HEK293 (cell line): Measurements from ENCODE around the gene EHD3.

Experiments used
- CTCF ChIA-PET: fragments of 350-600 bp; formaldehyde crosslinking; extraction: SDS; loops from one replicate; lab custom pipeline; 2021; ENCODE audit warnings: antibody characterized with exemption; lab: Yijun Ruan, JAX
- POLR2A ChIA-PET: fragments of 300-600 bp; formaldehyde crosslinking; extraction: SDS; loops from one replicate; lab custom pipeline; 2020; ENCODE audit warnings: antibody characterized with exemption, inconsistent platforms; lab: Yijun Ruan, JAX
- H3K27ac ChIP-seq: fragments of 200-500 bp; sonication (Bioruptor generic); 2 replicates; pipeline ENCODE4 v1.5.1; 2014; ENCODE audit warnings: low read depth, low read length, control low read depth, inconsistent platforms; ENCODE audit errors: extremely low read depth
- H3K36me3 ChIP-seq, 2 experiments: fragments of 200-500 bp in 1 of 2; sonication (Bioruptor generic) in 1 of 2; 1 replicate in 1 of 2; 2 replicates in 1 of 2; pipeline ENCODE4 v1.5.1; 2014 to 2017; ENCODE audit warnings: inconsistent platforms in 2 of 2, low read length in 2 of 2; ENCODE audit not compliant: control insufficient read depth in 2 of 2, insufficient read depth in 1 of 2
- H3K4me1 ChIP-seq: fragments of 200-500 bp; sonication (Bioruptor generic); 2 replicates; pipeline ENCODE4 v1.5.1; 2014; ENCODE audit warnings: mild to moderate bottlenecking, low read length, inconsistent platforms; ENCODE audit not compliant: control insufficient read depth, insufficient read depth
- H3K4me3 ChIP-seq: 2 replicates; pipeline ENCODE4 v1.5.1; 2011; ENCODE audit warnings: low read depth, mild to moderate bottlenecking, control low read depth, low read length, moderate library complexity
- H3K9me3 ChIP-seq: fragments of 200-500 bp; sonication (Bioruptor generic); 2 replicates; pipeline ENCODE4 v1.5.1; 2014; ENCODE audit warnings: low read depth, low read length, inconsistent platforms; ENCODE audit not compliant: control insufficient read depth, insufficient read depth
- GLI2 ChIP-seq: fragments of 450-650 bp; formaldehyde crosslinking; IDR thresholded peaks from 2 replicates; pipeline ENCODE4; 2017; ENCODE audit warnings: missing biosample characterization, missing genetic modification characterization, low read depth, borderline replicate concordance
- KLF16 ChIP-seq: fragments of 450-650 bp; formaldehyde crosslinking; IDR thresholded peaks from 2 replicates; pipeline ENCODE4 v1.5.1; 2017; ENCODE audit warnings: missing biosample characterization, missing genetic modification characterization
- MYNN ChIP-seq: fragments of 450-650 bp; formaldehyde crosslinking; IDR thresholded peaks from 2 replicates; pipeline ENCODE4 v1.5.1; 2016; ENCODE audit warnings: missing biosample characterization, missing genetic modification characterization, borderline replicate concordance
- PRDM1 ChIP-seq: fragments of 450-650 bp; formaldehyde crosslinking; IDR thresholded peaks from 2 replicates; pipeline ENCODE4; 2016; ENCODE audit warnings: missing biosample characterization, missing genetic modification characterization
- SALL2 ChIP-seq: fragments of 450-650 bp; formaldehyde crosslinking; IDR thresholded peaks from 2 replicates; pipeline ENCODE4 v1.5.0; 2017; ENCODE audit warnings: missing biosample characterization, mild to moderate bottlenecking, missing genetic modification characterization, borderline replicate concordance
- SP3 ChIP-seq: fragments of 450-650 bp; formaldehyde crosslinking; IDR thresholded peaks from 2 replicates; pipeline ENCODE4 v1.5.1; 2016; ENCODE audit warnings: missing biosample characterization, missing genetic modification characterization
- SP7 ChIP-seq: fragments of 450-650 bp; formaldehyde crosslinking; IDR thresholded peaks from 2 replicates; pipeline ENCODE4 v1.5.1; 2016; ENCODE audit warnings: missing biosample characterization, missing genetic modification characterization
- ZBTB21 ChIP-seq: fragments of 450-650 bp; formaldehyde crosslinking; IDR thresholded peaks from 2 replicates; pipeline ENCODE4 v1.5.1; 2017; ENCODE audit warnings: missing biosample characterization, missing genetic modification characterization
- ZBTB44 ChIP-seq: fragments of 450-650 bp; IDR thresholded peaks from 2 replicates; pipeline ENCODE4 v1.5.1; 2018; ENCODE audit warnings: missing biosample characterization, mild to moderate bottlenecking, missing genetic modification characterization
- ZBTB48 ChIP-seq: fragments of 450-650 bp; formaldehyde crosslinking; IDR thresholded peaks from 2 replicates; pipeline ENCODE4 v1.5.1; 2016; ENCODE audit warnings: missing biosample characterization, missing genetic modification characterization
- ZBTB8A ChIP-seq: fragments of 450-650 bp; formaldehyde crosslinking; IDR thresholded peaks from 2 replicates; pipeline ENCODE4 v1.5.1; 2016; ENCODE audit warnings: missing biosample characterization, missing genetic modification characterization
- ZFP69B ChIP-seq: fragments of 450-650 bp; formaldehyde crosslinking; IDR thresholded peaks from 2 replicates; pipeline ENCODE4 v1.5.1; 2016; ENCODE audit warnings: missing biosample characterization, missing genetic modification characterization
- ZNF223 ChIP-seq: fragments of 450-650 bp; formaldehyde crosslinking; IDR thresholded peaks from 2 replicates; pipeline ENCODE4 v1.5.1; 2016; ENCODE audit warnings: missing biosample characterization, missing genetic modification characterization
- ZNF24 ChIP-seq: fragments of 450-650 bp; formaldehyde crosslinking; IDR thresholded peaks from 2 replicates; pipeline ENCODE4 v1.5.1; 2016; ENCODE audit warnings: missing biosample characterization, missing genetic modification characterization
- ZNF266 ChIP-seq: fragments of 450-650 bp; formaldehyde crosslinking; IDR thresholded peaks from 2 replicates; pipeline ENCODE4 v1.5.1; 2016; ENCODE audit warnings: missing biosample characterization, missing genetic modification characterization, low read depth
- ZNF324 ChIP-seq: fragments of 450-650 bp; formaldehyde crosslinking; IDR thresholded peaks from 2 replicates; pipeline ENCODE4 v1.5.1; 2016; ENCODE audit warnings: missing biosample characterization, missing genetic modification characterization
- ZNF416 ChIP-seq: fragments of 450-650 bp; formaldehyde crosslinking; IDR thresholded peaks from 2 replicates; pipeline ENCODE4 v1.5.1; 2016; ENCODE audit warnings: missing biosample characterization, missing genetic modification characterization
- ZNF473 ChIP-seq: fragments of 450-650 bp; formaldehyde crosslinking; IDR thresholded peaks from 2 replicates; pipeline ENCODE4 v1.5.1; 2017; ENCODE audit warnings: missing biosample characterization, missing genetic modification characterization
- ZNF521 ChIP-seq: fragments of 450-650 bp; formaldehyde crosslinking; IDR thresholded peaks from 2 replicates; pipeline ENCODE4 v1.5.1; 2017; ENCODE audit warnings: missing biosample characterization, mild to moderate bottlenecking, missing genetic modification characterization
- ZNF561 ChIP-seq: fragments of 450-650 bp; IDR thresholded peaks from 2 replicates; pipeline ENCODE4 v1.5.1; 2018; ENCODE audit warnings: missing biosample characterization, missing genetic modification characterization, borderline replicate concordance
- ZNF654 ChIP-seq: fragments of 450-650 bp; formaldehyde crosslinking; IDR thresholded peaks from 2 replicates; pipeline ENCODE4 v1.5.1; 2016; ENCODE audit warnings: low read depth, missing biosample characterization, missing genetic modification characterization
- ZNF747 ChIP-seq: fragments of 450-650 bp; formaldehyde crosslinking; IDR thresholded peaks from 2 replicates; pipeline ENCODE4 v1.5.1; 2016; ENCODE audit warnings: missing biosample characterization, missing genetic modification characterization
- ZNF768 ChIP-seq: fragments of 450-650 bp; formaldehyde crosslinking; IDR thresholded peaks from 2 replicates; pipeline ENCODE4 v1.5.1; 2018; ENCODE audit warnings: missing biosample characterization, mild to moderate bottlenecking, missing genetic modification characterization
- ZNF776 ChIP-seq: fragments of 450-650 bp; formaldehyde crosslinking; IDR thresholded peaks from 2 replicates; pipeline ENCODE4 v1.5.0; 2017; ENCODE audit warnings: missing biosample characterization, missing genetic modification characterization, borderline replicate concordance
- ZNF777 ChIP-seq: fragments of 450-650 bp; formaldehyde crosslinking; IDR thresholded peaks from 2 replicates; pipeline ENCODE4 v1.5.1; 2017; ENCODE audit warnings: missing biosample characterization, missing genetic modification characterization, borderline replicate concordance
- TF ChIP-seq, protein P1 (sequence below): fragments of 450-650 bp; formaldehyde crosslinking; IDR thresholded peaks from 2 replicates; pipeline ENCODE4 v1.5.1; 2016; ENCODE audit warnings: missing biosample characterization, missing genetic modification characterization, low read depth
- TF ChIP-seq, protein P2 (sequence below): fragments of 450-650 bp; formaldehyde crosslinking; IDR thresholded peaks from 2 replicates; pipeline ENCODE4 v1.5.1; 2016; ENCODE audit warnings: missing biosample characterization, missing genetic modification characterization
- TF ChIP-seq, protein P3 (sequence below): fragments of 450-650 bp; formaldehyde crosslinking; optimal IDR thresholded peaks from 2 replicates; pipeline ENCODE3; 2016; ENCODE audit warnings: missing biosample characterization, mild to moderate bottlenecking, missing genetic modification characterization

The EHD3 gene

DNA sequence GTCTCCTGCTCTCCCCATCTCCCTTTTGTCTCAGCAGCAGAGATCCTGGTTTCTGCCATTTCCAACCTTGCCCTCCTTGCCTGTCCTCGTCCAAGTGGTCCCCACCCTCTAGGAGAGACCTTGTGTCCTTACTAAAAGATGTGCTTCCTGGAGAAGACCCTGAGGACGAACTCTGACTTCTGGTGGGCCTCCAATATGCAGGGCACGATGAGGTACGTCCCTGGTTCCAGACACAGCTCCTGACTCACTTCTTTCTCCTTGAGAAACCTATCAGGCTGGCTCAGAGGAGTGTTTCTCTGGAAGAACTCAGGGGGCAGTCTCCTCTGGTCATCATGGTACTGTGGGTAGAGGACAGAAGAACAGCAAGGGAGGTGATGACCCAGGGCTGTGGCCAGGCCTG is 44.8 kb upstream of the EHD3 start:
- ChIA-PET POLR2A (interaction anchor here (0.6 kb wide), 1 partner anchor 1166 kb away, joined by 3 read pairs; no protein-coding TSS in a partner anchor), CTCF (interaction anchor here (0.8 kb wide), 1 partner anchor 14 kb away, joined by 3 read pairs; no protein-coding TSS in a partner anchor)

GRCh38 chr2:31190188-31190587 is 43.8 kb upstream of the EHD3 start:
- POLR2A ChIA-PET, result no interaction called here
- H3K9me3 ChIP-seq, result no peaks in the 10 kb centered on the region
- no peak overlapping the region for H3K27ac ChIP-seq
- H3K4me1 ChIP-seq, result no peaks in the 10 kb centered on the region
- no peak overlapping the region for H3K4me3 ChIP-seq
- no peak for TF ChIP-seq ZNF473 (tag by site-specific recombination)
- no peak for TF ChIP-seq ZBTB21 (tag by site-specific recombination)
- TF ChIP-seq PRDM1 (tag by site-specific recombination), result no peak
- TF ChIP-seq ZNF223 (tag by site-specific recombination), result no peak
- TF ChIP-seq, protein P1, sequence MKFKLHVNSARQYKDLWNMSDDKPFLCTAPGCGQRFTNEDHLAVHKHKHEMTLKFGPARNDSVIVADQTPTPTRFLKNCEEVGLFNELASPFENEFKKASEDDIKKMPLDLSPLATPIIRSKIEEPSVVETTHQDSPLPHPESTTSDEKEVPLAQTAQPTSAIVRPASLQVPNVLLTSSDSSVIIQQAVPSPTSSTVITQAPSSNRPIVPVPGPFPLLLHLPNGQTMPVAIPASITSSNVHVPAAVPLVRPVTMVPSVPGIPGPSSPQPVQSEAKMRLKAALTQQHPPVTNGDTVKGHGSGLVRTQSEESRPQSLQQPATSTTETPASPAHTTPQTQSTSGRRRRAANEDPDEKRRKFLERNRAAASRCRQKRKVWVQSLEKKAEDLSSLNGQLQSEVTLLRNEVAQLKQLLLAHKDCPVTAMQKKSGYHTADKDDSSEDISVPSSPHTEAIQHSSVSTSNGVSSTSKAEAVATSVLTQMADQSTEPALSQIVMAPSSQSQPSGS (tag by site-specific recombination), result no peak
- no peak for TF ChIP-seq KLF16 (tag by site-specific recombination)
- TF ChIP-seq GLI2, result no peak
- TF ChIP-seq, protein P2, sequence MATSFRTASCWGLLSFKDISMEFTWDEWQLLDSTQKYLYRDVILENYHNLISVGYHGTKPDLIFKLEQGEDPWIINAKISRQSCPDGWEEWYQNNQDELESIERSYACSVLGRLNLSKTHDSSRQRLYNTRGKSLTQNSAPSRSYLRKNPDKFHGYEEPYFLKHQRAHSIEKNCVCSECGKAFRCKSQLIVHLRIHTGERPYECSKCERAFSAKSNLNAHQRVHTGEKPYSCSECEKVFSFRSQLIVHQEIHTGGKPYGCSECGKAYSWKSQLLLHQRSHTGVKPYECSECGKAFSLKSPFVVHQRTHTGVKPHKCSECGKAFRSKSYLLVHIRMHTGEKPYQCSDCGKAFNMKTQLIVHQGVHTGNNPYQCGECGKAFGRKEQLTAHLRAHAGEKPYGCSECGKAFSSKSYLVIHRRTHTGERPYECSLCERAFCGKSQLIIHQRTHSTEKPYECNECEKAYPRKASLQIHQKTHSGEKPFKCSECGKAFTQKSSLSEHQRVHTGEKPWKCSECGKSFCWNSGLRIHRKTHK (tag by site-specific recombination), result no peak
- TF ChIP-seq ZNF324, result no peak
- TF ChIP-seq ZNF561 (tag by site-specific recombination), result no peak
- TF ChIP-seq ZNF24 (tag by site-specific recombination), result no peak
- TF ChIP-seq ZNF654, result no peak
- TF ChIP-seq SP3 (tag by site-specific recombination), result no peak
- TF ChIP-seq ZBTB48 (tag by site-specific recombination), result no peak
- no peak for TF ChIP-seq ZNF416 (tag by site-specific recombination)
- TF ChIP-seq, protein P3, sequence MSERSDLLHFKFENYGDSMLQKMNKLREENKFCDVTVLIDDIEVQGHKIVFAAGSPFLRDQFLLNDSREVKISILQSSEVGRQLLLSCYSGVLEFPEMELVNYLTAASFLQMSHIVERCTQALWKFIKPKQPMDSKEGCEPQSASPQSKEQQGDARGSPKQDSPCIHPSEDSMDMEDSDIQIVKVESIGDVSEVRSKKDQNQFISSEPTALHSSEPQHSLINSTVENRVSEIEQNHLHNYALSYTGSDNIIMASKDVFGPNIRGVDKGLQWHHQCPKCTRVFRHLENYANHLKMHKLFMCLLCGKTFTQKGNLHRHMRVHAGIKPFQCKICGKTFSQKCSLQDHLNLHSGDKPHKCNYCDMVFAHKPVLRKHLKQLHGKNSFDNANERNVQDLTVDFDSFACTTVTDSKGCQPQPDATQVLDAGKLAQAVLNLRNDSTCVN (tag by site-specific recombination), result no peak
- TF ChIP-seq ZNF266 (tag by site-specific recombination), result no peak
- no peak for TF ChIP-seq ZNF776 (tag by site-specific recombination)
- no peaks in the 10 kb centered on the region for H3K36me3 ChIP-seq
- CTCF ChIA-PET, result interaction anchor here (0.8 kb wide), 1 partner anchor 15 kb away, joined by 3 read pairs; no protein-coding TSS in a partner anchor

More for the DNA sequence above, 44.8 kb upstream of the EHD3 start:
- no peaks in the 10 kb centered on the region for H3K9me3 ChIP-seq
- H3K4me1 ChIP-seq, result no peaks in the 10 kb centered on the region
- TF ChIP-seq MYNN, result no peak
- no peak for TF ChIP-seq ZBTB8A
- TF ChIP-seq, all 188 proteins: peak for 0
- Histone ChIP-seq H3K4me3 (no peak overlapping the region), H3K36me3 (no peaks in the 10 kb centered on the region), H3K27ac (no peak overlapping the region)

GRCh38 chr2:31191931-31192330 is 42.0 kb upstream of the EHD3 start:
- TF ChIP-seq ZNF777 (tag by site-specific recombination) (no peak), SALL2 (no peak), SP7 (tag by site-specific recombination) (no peak), ZNF747 (tag by site-specific recombination) (no peak), ZFP69B (tag by site-specific recombination) (no peak), ZNF521 (tag by site-specific recombination) (no peak), ZNF561 (tag by site-specific recombination) (no peak), ZNF768 (no peak), ZBTB44 (tag by site-specific recombination) (no peak), MYNN (no peak)
- CTCF ChIA-PET, result interaction anchor here (0.6 to 0.8 kb wide), 3 partner anchors 17 to 245 kb away, joined by 4 to 5 read pairs (median 4); no protein-coding TSS in a partner anchor

More at GRCh38 chr2:31191931-31192330, 42.0 kb upstream of the EHD3 start:
- POLR2A ChIA-PET, result no interaction called here
- H3K4me3 ChIP-seq, result no peak overlapping the region
- no peaks in the 10 kb centered on the region for H3K4me1 ChIP-seq
- H3K36me3 ChIP-seq, result no peaks in the 10 kb centered on the region
- H3K27ac ChIP-seq, result no peak overlapping the region
- H3K9me3 ChIP-seq, result no peaks in the 10 kb centered on the region
